Ovary (tissue), 9 donors: ENCODE data around the gene NTRK2. TPM values are rescaled to one million over a fixed set of nuclear protein-coding genes. Genes with fewer than 3 reads are reported as not detected.

ENCODE experiments used
- DNase-seq, 5 donors: peaks; one replicate each; pipeline ENCODE4 v3.0.0-alpha.2; 2019 to 2020
- H3K27ac ChIP-seq, 2 donors: fragments of 200-600 bp; one replicate each; pipeline versions ENCODE4 v1.5.1 to v1.8.0; 2019 to 2022
- H3K27me3 ChIP-seq: fragments of 200-600 bp; one replicate; pipeline ENCODE4 v1.8.0; 2022
- H3K36me3 ChIP-seq: fragments of 200-600 bp; sonication (generic); one replicate; pipeline ENCODE4 v1.5.1; 2019
- H3K4me1 ChIP-seq: one replicate; pipeline ENCODE4 v1.8.1; 2013; ENCODE audit warnings: mild to moderate bottlenecking, moderate library complexity; ENCODE audit not compliant: insufficient read depth
- H3K4me3 ChIP-seq: fragments of 200-600 bp; sonication (generic); one replicate; pipeline ENCODE4 v1.5.1; 2017
- H3K9me3 ChIP-seq, 2 donors: fragments of 200-600 bp in 1 of 2; sonication (generic) in 1 of 2; one replicate each; pipeline versions ENCODE4 v1.5.1 to v1.8.1; 2013 to 2019; ENCODE audit warnings: mild to moderate bottlenecking in 1 of 2, moderate library complexity in 1 of 2
- EP300 ChIP-seq: sonication (generic); formaldehyde crosslinking; IDR thresholded peaks from one replicate; pipeline ENCODE4 v1.6.1; 2017; ENCODE audit warnings: antibody characterized with exemption
- POLR2A ChIP-seq: fragments of 450-650 bp; IDR thresholded peaks from one replicate; pipeline ENCODE4 v1.6.1; 2017; ENCODE audit warnings: antibody characterized with exemption, mild to moderate bottlenecking, moderate library complexity
- whole genome bisulfite sequencing, 3 donors: extraction: QIAGEN DNeasy Blood & Tissue Kit in 1 of 3; methylation state at CpG; one replicate each; pipeline versions ENCODE4 v1.1.5 to v1.1.7; 2013 to 2017; 5-methylcytosine and 5-hydroxymethylcytosine counted together
- intact Hi-C, 4 donors: fragments of 100-400 bp; cut with DNase I; formaldehyde crosslinking; loops; one replicate each; pipeline versions ENCODE4 v1.11.0 to v1.15.1; 2022 to 2023
- polyA plus RNA-seq, 2 donors: library from polyadenylated mRNA; stranded (reverse); fragments of 200-250 nt in 1 of 2; fragments of 350-450 nt in 1 of 2; fragmentation: Illumina TruSeq in 1 of 2; extraction: RNeasy Lipid Tissue Mini Kit (QIAGEN cat#74804) in 1 of 2; gene quantifications; one replicate each; pipeline ENCODE4 v1.2.3, GENCODE V29; 2013 to 2014
- total RNA-seq, 7 donors: library from RNA; depleted of rRNA in 2 of 7; stranded (reverse); fragments of >200 nt in 2 of 7; fragmentation: NEBNext Ultra II Directional in 3 of 7; extraction: Animal tissue kit (Norgen Biotek cat#: 25700) in 3 of 7; gene quantifications; one replicate each; pipeline versions ENCODE4 v1.1.0 to v1.2.4, GENCODE V29; 2016 to 2023
- TF ChIP-seq, protein P1 (sequence below), 3 donors: fragments of 450-650 bp in 2 of 3; fragments of 200-600 bp in 1 of 3; IDR thresholded peaks; one replicate each; pipeline versions ENCODE4 v1.5.1 to v1.8.0; 2016 to 2022; ENCODE audit warnings: antibody characterized with exemption in 3 of 3, mild to moderate bottlenecking in 1 of 3
- donor health status: DM: no; HTN: no; CAD: no; lungs with moderate emphysema.
- donor health status: DM: no; HTN: no; CAD: no.
- donor health status: Bipolar disorder and iron deficiency.
- donor health status: DM: yes; HTN: yes; CAD: no.
- donor health status: DM: no; HTN: no; CAD: no.
- donor health status: DM: yes; HTN: yes; CAD: no.

The NTRK2 gene
- total and polyA plus RNA-seq, 9 donors = 6.4 to 31.1 (median 10.8) TPM

DNA sequence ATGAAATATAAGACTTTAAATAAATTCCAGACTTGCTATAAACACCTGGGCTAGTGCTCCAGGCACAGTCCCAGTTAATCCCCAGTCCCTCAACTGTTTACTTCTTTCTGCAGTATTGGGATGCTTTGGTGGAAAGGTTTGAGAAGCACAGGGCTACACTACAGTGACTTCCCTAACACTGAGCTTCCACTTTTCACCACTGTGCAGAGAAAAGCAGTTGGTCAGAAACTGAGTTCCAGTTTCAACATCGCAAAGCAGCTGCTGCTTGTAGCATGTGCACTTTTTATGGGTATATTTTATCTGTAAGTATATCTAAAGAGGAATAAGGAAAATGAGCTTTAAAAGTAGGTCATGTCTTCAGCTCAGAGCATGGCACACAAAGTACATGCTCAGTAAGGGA lies 339.7 kb downstream of the NTRK2 start:
- no peaks in the 10 kb centered on the region for H3K4me1 ChIP-seq
- H3K36me3 ChIP-seq = no peaks in the 10 kb centered on the region
- WGBS, 3 donors = 84 to 96% (median 92%) methylated on average over 1 of the region's 1 CpG
- DNase-seq = no peak
- no peaks in the 10 kb centered on the region for H3K9me3 ChIP-seq
- no peak overlapping the region for H3K27ac ChIP-seq
- intact Hi-C loops = no loop called here
- TF ChIP-seq EP300 (no peak), POLR2A (no peak)
- TF ChIP-seq, protein P1, sequence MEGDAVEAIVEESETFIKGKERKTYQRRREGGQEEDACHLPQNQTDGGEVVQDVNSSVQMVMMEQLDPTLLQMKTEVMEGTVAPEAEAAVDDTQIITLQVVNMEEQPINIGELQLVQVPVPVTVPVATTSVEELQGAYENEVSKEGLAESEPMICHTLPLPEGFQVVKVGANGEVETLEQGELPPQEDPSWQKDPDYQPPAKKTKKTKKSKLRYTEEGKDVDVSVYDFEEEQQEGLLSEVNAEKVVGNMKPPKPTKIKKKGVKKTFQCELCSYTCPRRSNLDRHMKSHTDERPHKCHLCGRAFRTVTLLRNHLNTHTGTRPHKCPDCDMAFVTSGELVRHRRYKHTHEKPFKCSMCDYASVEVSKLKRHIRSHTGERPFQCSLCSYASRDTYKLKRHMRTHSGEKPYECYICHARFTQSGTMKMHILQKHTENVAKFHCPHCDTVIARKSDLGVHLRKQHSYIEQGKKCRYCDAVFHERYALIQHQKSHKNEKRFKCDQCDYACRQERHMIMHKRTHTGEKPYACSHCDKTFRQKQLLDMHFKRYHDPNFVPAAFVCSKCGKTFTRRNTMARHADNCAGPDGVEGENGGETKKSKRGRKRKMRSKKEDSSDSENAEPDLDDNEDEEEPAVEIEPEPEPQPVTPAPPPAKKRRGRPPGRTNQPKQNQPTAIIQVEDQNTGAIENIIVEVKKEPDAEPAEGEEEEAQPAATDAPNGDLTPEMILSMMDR (IDR thresholded peaks at IDR 0.05) = no peak
- no peaks in the 10 kb centered on the region for H3K27me3 ChIP-seq
- no peak overlapping the region for H3K4me3 ChIP-seq

DNA sequence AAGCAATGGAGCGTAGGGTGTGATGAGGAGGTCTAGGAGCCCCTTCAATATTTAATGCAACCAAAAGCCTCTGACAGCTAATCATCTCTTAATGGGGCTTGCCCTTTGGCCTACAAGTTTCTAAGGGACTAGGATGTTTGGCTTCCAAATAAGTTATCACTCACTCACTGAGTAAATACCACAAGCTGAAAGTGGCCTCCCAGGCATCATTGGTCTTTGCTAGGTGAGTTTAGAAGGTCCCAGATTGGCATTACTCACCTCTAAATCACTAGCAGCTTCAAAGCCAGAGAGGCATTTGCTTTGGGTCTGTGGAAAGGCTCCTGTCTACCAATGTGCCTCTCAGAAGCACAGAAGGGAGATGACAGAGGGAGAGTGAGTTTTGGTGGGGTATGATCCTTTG lies 344.2 kb downstream of the NTRK2 start:
- intact Hi-C loops = no loop called here
- H3K4me1 ChIP-seq = no peaks in the 10 kb centered on the region
- H3K36me3 ChIP-seq = no peaks in the 10 kb centered on the region
- no peak overlapping the region for H3K4me3 ChIP-seq
- H3K27ac ChIP-seq = no peak overlapping the region
- no peaks in the 10 kb centered on the region for H3K9me3 ChIP-seq
- DNase-seq = no peak
- 91 to 96% (median 95%) methylated on average over 1 of the region's 1 CpG for WGBS, 3 donors
- no peak for TF ChIP-seq EP300
- TF ChIP-seq POLR2A = no peak
- TF ChIP-seq, protein P1 (IDR thresholded peaks at IDR 0.05) = no peak
- H3K27me3 ChIP-seq = no peaks in the 10 kb centered on the region

- no peak for DNase-seq
- Histone ChIP-seq H3K27me3 (no peaks in the 10 kb centered on the region), H3K27ac (no peak overlapping the region), H3K4me3 (no peak overlapping the region), H3K4me1 (no peaks in the 10 kb centered on the region), H3K9me3 (no peaks in the 10 kb centered on the region), H3K36me3 (no peaks in the 10 kb centered on the region)
- 70 to 85% (median 78%) methylated on average over 7 of the region's 7 CpGs for WGBS, 3 donors
- no peak for TF ChIP-seq POLR2A
- TF ChIP-seq, protein P1 (IDR thresholded peaks at IDR 0.05) = no peak
- no peak for TF ChIP-seq EP300
- intact Hi-C loops = no loop called here
Measured at GRCh38 chr9:85014292-85014691, 344.8 kb downstream of the NTRK2 start.

DNA sequence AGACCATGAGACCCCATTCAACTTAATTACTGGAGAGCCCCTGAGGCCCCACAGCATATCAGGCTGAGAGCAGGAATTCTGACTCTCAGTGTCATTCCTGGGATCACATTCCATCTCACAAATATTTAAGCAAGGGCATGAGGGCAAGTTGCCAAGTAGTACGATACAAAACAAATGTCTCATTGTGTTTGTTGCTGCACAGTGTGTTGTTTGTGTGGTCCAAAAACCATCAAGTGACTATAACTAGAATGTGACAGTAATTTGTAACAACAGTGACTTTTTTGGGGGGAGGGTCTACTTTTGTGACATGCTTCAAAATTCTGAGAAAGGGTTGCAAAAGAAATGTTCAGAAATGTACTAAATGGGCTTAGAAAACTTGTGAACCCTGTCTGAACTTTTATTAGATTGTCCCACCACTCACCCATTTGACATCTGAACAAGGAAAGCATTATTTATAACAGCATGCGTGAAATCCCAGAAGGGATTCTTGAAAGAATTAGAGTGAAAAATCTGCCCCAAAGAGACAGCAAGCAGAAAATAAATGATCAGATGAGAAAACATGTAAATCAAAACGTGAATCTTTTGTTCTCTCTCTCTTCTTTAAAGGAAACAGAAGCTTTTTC lies 347.0 kb downstream of the NTRK2 start:
- intact Hi-C loops = no loop called here
- 49% methylated on average over 3 of the region's 3 CpGs for WGBS, 3 donors
- Histone ChIP-seq H3K36me3 (no peaks in the 10 kb centered on the region), H3K27me3 (no peaks in the 10 kb centered on the region), H3K4me3 (no peak overlapping the region), H3K9me3 (no peaks in the 10 kb centered on the region), H3K27ac (no peak overlapping the region), H3K4me1 (no peaks in the 10 kb centered on the region)
- DNase-seq = no peak
- TF ChIP-seq EP300 = no peak
- TF ChIP-seq POLR2A = no peak
- TF ChIP-seq, protein P1 (IDR thresholded peaks at IDR 0.05) = no peak
